ENCODE data around the gene LRRTM4. TPM values are rescaled to one million over a fixed set of nuclear protein-coding genes. Genes with fewer than 3 reads are reported as not detected.

The LRRTM4 gene
- total RNA-seq, 1 experiment from 2014 or later, result 9.4 TPM

- no peak for TF ChIP-seq PREB (CRISPR knock-in tag; IDR thresholded peaks at IDR 0.05; ENCODE audit: borderline replicate concordance)
- TF ChIP-seq CDX4 (CRISPR knock-in tag; IDR thresholded peaks at IDR 0.05; ENCODE audit: borderline replicate concordance), result no peak
- TF ChIP-seq EMX1 (CRISPR knock-in tag; IDR thresholded peaks at IDR 0.05), result no peak
These were observed 417.2 kb downstream of the LRRTM4 start (continued) for GRCh38 chr2:77105008-77105407.

- no peak for DNase-seq (ENCODE audit: low spot score)
- peak; percentile 61 for ATAC-seq
- Mint-ChIP-seq H3K9me3 (peaks cover 5% of the 10 kb centered on the region), H3K27ac (peak overlapping the region; percentile 14; the same call in 1 of the 2 replicates), H3K36me3 (peaks cover 23% of the 10 kb centered on the region), H3K4me1 (peaks cover 45% of the 10 kb centered on the region), H3K27me3 (ENCODE audit: low read depth) (no peaks in the 10 kb centered on the region), H3K4me3 (no peak overlapping the region)
- no peak for TF ChIP-seq KAT7 (CRISPR knock-in tag; IDR thresholded peaks at IDR 0.05; ENCODE audit: borderline replicate concordance)
- TF ChIP-seq TCF7 (CRISPR knock-in tag; IDR thresholded peaks at IDR 0.05; ENCODE audit: low read depth), result no peak
- no peak for TF ChIP-seq NR3C1 (CRISPR knock-in tag; conservative IDR thresholded peaks at IDR 0.05; ENCODE audit: low read depth)
- no peak for TF ChIP-seq ZNF219 (CRISPR knock-in tag; IDR thresholded peaks at IDR 0.05; ENCODE audit: borderline replicate concordance)
- no peak for TF ChIP-seq ZNF396 (CRISPR knock-in tag; IDR thresholded peaks at IDR 0.05; ENCODE audit: borderline replicate concordance)
- TF ChIP-seq CREM (CRISPR knock-in tag; IDR thresholded peaks at IDR 0.05), result no peak
- TF ChIP-seq ZNF263 (CRISPR knock-in tag; IDR thresholded peaks at IDR 0.05; ENCODE audit: low read depth), result no peak
- TF ChIP-seq PRRX2 (CRISPR knock-in tag; IDR thresholded peaks at IDR 0.05), result no peak
- no peak for TF ChIP-seq ZSCAN18 (CRISPR knock-in tag; IDR thresholded peaks at IDR 0.05)
- no peak for TF ChIP-seq GTF2I (CRISPR knock-in tag; conservative IDR thresholded peaks at IDR 0.05)
- no peak for TF ChIP-seq ATF3 (CRISPR knock-in tag; conservative IDR thresholded peaks at IDR 0.05)
- no peak for TF ChIP-seq RORB (CRISPR knock-in tag; IDR thresholded peaks at IDR 0.05)
- TF ChIP-seq SMAD4 (CRISPR knock-in tag; IDR thresholded peaks at IDR 0.05), result no peak
- TF ChIP-seq ATF2 (CRISPR knock-in tag; IDR thresholded peaks at IDR 0.05; ENCODE audit: borderline replicate concordance, low read depth), result no peak
- TF ChIP-seq NR1H2 (CRISPR knock-in tag; IDR thresholded peaks at IDR 0.05), result no peak
- TF ChIP-seq SMAD3 (CRISPR knock-in tag; IDR thresholded peaks at IDR 0.05; ENCODE audit: borderline replicate concordance), result no peak
- TF ChIP-seq ZNF232 (CRISPR knock-in tag; IDR thresholded peaks at IDR 0.05), result no peak
- ChIA-PET CTCF (no interaction called here), POLR2A (no interaction called here)
These were observed 417.6 kb downstream of the LRRTM4 start for GRCh38 chr2:77104554-77104953.

GRCh38 chr2:77102927-77103326 is 419.2 kb downstream of the LRRTM4 start:
- Mint-ChIP-seq H3K27me3 (ENCODE audit: low read depth) (no peaks in the 10 kb centered on the region), H3K9me3 (peaks cover 2% of the 10 kb centered on the region), H3K27ac (peak overlapping the region; percentile 25; the same call in 1 of the 2 replicates), H3K36me3 (peaks cover 24% of the 10 kb centered on the region), H3K4me1 (peaks cover 56% of the 10 kb centered on the region), H3K4me3 (no peak overlapping the region)
- DNase-seq (ENCODE audit: low spot score) (no peak), ATAC-seq (no peak)
- ChIA-PET POLR2A (no interaction called here), CTCF (no interaction called here)
- TF ChIP-seq NR2C2 (CRISPR knock-in tag; IDR thresholded peaks at IDR 0.05) (no peak), RELA (CRISPR knock-in tag; IDR thresholded peaks at IDR 0.05; ENCODE audit: borderline replicate concordance) (no peak), ZNF671 (CRISPR knock-in tag; IDR thresholded peaks at IDR 0.05) (0 out of 2 replicates have a peak, but pooled peaks have one; percentile 52), NFYB (CRISPR knock-in tag; conservative IDR thresholded peaks at IDR 0.05; ENCODE audit: low read depth) (no peak), PREB (CRISPR knock-in tag; IDR thresholded peaks at IDR 0.05; ENCODE audit: borderline replicate concordance) (no peak), ZNF317 (CRISPR knock-in tag; IDR thresholded peaks at IDR 0.05; ENCODE audit: borderline replicate concordance, low read depth) (no peak), ATF1 (CRISPR knock-in tag; IDR thresholded peaks at IDR 0.05) (no peak)

All from WTC11 (cell line).